Endothelial cell of hepatic sinusoid (primary cell): ENCODE data around the gene BORCS8.
"Not testable (repeated sequence)": the region's sequence is repeated elsewhere in the genome, so short reads cannot be mapped to it uniquely, and the experiment has no call there.

Experiments
- in situ Hi-C: cut with HindIII; loops from 2 replicates; pipeline ENCODE4 v1.10.0; 2017; ENCODE audit warnings: low sequenced_read_pairs

BORCS8 gene

GRCh38 chr19:19151418-19151817 lies 40.5 kb downstream of the BORCS8 start:
- in situ Hi-C loops, result no loop called here

GRCh38 chr19:19149435-19149834 lies 42.5 kb downstream of the BORCS8 start:
- in situ Hi-C loops, result no loop called here

DNA sequence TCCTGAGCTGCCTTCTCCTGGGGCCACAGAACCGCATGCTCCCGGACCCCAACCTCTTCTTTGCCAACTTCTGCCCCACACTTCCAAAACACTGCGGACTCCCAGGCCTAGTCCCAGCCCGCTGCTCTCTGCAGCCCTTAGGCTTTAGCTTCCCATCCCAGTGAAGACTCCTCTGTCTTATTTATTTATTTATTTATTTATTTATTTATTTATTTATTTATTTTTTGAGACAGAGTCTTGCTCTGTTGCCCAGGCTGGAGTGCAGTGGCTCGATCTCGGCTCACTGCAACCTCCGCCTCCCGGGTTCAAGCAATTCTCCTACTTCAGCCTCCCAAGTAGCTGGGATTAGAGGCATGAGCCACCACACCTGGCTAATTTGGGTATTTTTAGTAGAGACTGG lies 43.4 kb downstream of the BORCS8 start:
- in situ Hi-C loops, result not testable (repeated sequence)

- in situ Hi-C loops, result no loop called here
Measured at GRCh38 chr19:19147344-19147743, 44.6 kb downstream of the BORCS8 start.

DNA sequence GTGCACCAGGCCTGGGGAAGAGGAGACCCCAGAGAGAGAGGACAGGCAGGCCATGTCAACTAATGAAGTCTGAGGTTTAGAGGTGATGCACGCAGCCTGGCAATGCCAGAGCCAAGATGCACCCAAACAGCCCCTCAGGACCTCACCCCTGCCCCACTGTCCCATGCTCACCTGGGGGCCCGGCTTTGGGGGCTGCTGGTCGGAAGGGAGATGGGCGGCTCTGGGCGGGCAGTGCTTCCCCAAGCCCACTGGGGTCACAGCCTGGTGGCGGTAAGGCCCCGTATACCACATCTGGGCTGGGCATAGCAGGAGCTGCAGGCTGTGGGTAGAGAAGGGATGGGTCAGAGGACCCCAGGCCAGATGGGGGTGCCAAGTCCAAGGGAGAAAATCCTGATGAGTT lies 45.1 kb downstream of the BORCS8 start:
- in situ Hi-C loops, result no loop called here

DNA sequence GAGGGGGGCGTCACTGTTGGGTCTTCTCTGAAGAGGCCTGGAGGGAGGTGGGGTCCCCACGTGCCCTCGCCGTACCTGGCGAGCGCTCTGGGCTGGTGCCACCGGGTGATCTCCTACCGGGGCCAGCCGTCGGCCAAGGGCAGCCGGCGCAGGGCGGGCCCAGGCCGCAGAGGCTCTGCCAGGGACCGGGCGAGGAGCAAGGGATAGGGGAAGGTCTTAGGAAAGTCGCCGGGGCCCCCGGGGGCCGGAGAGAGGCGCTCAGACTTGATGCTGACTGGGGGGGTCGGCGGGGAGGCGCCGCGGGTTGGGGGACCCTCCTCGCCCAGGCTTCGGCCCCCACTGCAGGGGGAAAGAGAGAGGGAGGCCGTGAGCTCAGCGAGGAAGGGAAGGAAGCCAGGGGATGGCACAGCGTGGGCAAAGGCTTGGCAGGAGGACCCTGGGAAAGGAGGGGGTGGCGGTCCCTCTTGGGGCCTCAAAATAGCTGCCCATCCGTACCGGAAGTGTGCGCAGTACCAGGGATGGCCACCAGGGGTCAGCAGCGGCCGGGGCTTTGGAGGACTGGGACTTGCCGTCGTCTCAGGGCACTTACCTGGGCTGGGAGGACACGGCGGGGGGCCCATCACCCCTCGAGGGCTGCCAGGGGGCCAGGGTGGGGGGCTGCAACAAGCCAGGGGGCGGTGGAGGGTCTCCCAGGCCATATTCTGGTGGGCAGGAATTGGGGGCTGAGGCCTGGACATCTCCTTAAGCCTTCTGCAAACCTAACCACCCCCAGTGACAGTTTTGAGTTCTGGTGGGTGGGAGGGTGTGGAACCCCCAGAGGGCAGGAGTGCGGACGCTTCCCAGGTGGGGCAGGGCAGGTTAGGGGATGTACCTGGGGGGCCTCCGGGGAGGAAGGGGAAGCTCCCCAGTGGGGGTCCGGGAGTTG lies 46.0 kb downstream of the BORCS8 start:
- in situ Hi-C loops, result no loop called here

GRCh38 chr19:19145281-19145680 lies 46.7 kb downstream of the BORCS8 start:
- in situ Hi-C loops, result no loop called here

DNA sequence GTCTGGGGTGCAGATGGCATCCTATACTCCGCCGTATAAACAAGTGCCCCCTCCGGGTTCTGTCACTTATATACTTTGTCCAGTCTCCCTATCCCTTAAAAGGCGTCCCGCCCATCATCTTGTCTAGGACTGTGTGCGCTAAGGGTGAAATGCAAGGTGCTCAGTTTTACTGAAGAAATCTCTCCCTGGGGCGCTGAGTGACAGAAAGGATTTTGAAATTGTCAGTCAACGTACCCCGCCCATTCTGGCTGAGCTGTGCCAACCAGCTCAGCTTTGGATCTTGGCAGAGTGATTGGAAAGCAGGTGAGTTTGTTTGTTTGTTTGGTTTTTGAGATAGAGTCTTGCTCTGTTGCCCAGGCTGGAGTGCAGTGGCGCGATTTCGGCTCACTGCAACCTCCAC lies 49.6 kb downstream of the BORCS8 start:
- in situ Hi-C loops, result loop anchor here (5.0 kb wide), 1 partner anchor 80 kb away; the partner anchor contains the start of gene SLC25A42

- in situ Hi-C loops, result loop anchor here (5.0 kb wide), 1 partner anchor 78 kb away; the partner anchor contains the start of gene SLC25A42
Measured at GRCh38 chr19:19140476-19140875, 51.5 kb downstream of the BORCS8 start.

DNA sequence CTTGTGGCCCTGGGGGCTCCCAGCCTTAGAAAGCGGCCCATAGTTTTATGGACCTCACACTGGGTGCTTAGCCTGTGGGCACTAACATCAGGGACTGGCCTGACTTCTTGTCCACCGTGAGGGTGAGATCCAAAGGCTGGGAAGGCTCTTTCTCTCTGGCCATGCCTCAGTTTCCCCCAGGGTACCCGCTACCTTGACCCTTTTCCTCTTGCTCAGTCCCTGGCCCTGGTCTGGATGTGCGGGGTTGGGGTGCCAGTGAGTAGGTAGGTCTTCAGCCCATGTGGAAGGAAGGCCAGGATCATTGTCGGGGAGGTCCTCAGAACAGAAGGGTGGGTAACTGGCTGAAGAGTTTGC lies 52.1 kb downstream of the BORCS8 start:
- in situ Hi-C loops, result loop anchor here (5.0 kb wide), 1 partner anchor 78 kb away; the partner anchor contains the start of gene SLC25A42

- in situ Hi-C loops, result no loop called here
Measured at GRCh38 chr19:19138109-19138981, 53.6 kb downstream of the BORCS8 start, which contains the start of gene TMEM161A. TSS of gene TMEM161A (minus strand) at chr19:19138478. CDS start at chr19:19138428, 50 bp downstream.

DNA sequence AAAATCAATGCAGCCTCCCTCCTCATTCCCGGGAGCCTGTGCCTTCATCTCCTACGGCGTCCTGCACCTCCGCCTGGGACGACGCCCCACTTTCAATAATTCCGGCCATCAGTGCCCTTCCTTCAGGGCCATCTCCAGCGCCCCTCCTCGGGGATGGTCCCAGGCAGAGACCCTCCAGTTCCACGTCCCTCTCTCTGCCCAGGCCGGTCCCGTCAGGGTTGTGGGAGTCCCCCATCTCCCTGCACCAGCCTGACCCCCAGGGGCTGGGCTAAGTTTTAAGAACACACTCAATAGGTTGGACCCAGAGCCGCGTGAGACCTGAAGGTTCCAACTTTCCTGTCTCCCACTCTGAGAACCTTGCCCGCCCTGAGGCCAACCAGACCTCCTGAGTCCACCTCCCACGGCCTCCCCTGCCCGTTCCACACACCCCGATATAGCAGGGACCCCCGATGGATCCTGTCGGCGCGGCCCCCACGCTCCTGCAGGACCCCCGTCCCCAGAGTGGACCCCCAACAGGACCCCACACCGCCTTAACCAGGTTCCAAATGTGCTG lies 54.3 kb downstream of the BORCS8 start:
- in situ Hi-C loops, result no loop called here

GRCh38 chr19:19135713-19136112 lies 56.2 kb downstream of the BORCS8 start:
- in situ Hi-C loops, result not testable (repeated sequence)

GRCh38 chr19:19134687-19135158 lies 57.2 kb downstream of the BORCS8 start:
- in situ Hi-C loops, result no loop called here

- in situ Hi-C loops, result no loop called here
Measured at GRCh38 chr19:19133985-19134384, 58.0 kb downstream of the BORCS8 start.

GRCh38 chr19:19132912-19133311 lies 59.0 kb downstream of the BORCS8 start:
- in situ Hi-C loops, result no loop called here

- in situ Hi-C loops, result no loop called here
Measured at GRCh38 chr19:19131989-19132388, 60.0 kb downstream of the BORCS8 start.
